HepG2 (cell line): ENCODE measurements around the gene PRDM12. TPM values are rescaled to one million over a fixed set of nuclear protein-coding genes. Genes with fewer than 3 reads are reported as not detected.

Experiments used
- ATF7-NPFF ChIP-seq: sonication (generic); formaldehyde crosslinking; IDR thresholded peaks from 2 replicates; pipeline ENCODE4 v1.8.1; 2023; ENCODE audit warnings: mild to moderate bottlenecking, low read depth, missing genetic modification reagents, moderate library complexity
- BRD4 ChIP-seq: sonication (generic); formaldehyde crosslinking; IDR thresholded peaks from 2 replicates; pipeline ENCODE4 v1.4.0; 2020; ENCODE audit warnings: missing genetic modification reagents
- EHMT2 ChIP-seq: fragments of 200-600 bp; sonication (generic); IDR thresholded peaks from 2 replicates; pipeline ENCODE4 v1.7.0; 2017; ENCODE audit warnings: antibody characterized with exemption, low read depth, low read length, borderline replicate concordance
- FIP1L1 ChIP-seq: fragments of 200-400 bp; formaldehyde crosslinking; IDR thresholded peaks from 2 replicates; pipeline ENCODE4 v1.6.1; 2018; ENCODE audit warnings: low read depth, mild to moderate bottlenecking, low read length, moderate library complexity, borderline replicate concordance; ENCODE audit not compliant: insufficient read depth
- FOSL2 ChIP-seq: sonication (generic); formaldehyde crosslinking; IDR thresholded peaks from 2 replicates; pipeline ENCODE4 v1.4.0; 2020; ENCODE audit warnings: missing genetic modification reagents
- ZMAT3 ChIP-seq: sonication (generic); formaldehyde crosslinking; conservative IDR thresholded peaks from 2 replicates; pipeline ENCODE4 v1.7.0; 2021; ENCODE audit warnings: missing genetic modification reagents
- ZNF24 ChIP-seq: fragments of 450-650 bp; IDR thresholded peaks from 2 replicates; pipeline ENCODE4 v1.6.1; 2017; ENCODE audit warnings: antibody characterized with exemption, mild to moderate bottlenecking
- ZNF264 ChIP-seq: sonication (generic); formaldehyde crosslinking; IDR thresholded peaks from 2 replicates; pipeline ENCODE4 v1.4.0; 2020; ENCODE audit warnings: missing genetic modification reagents
- ZNF326 ChIP-seq: sonication (generic); formaldehyde crosslinking; IDR thresholded peaks from 2 replicates; pipeline ENCODE4 v1.4.0; 2020; ENCODE audit warnings: missing genetic modification reagents, borderline replicate concordance
- ZNF780A ChIP-seq: sonication (generic); formaldehyde crosslinking; IDR thresholded peaks from 2 replicates; pipeline ENCODE4 v1.8.0; 2022; ENCODE audit warnings: mild to moderate bottlenecking, missing genetic modification reagents, moderate library complexity
- ZSCAN25 ChIP-seq: sonication (generic); formaldehyde crosslinking; IDR thresholded peaks from 2 replicates; pipeline ENCODE4 v1.8.0; 2022; ENCODE audit warnings: mild to moderate bottlenecking, missing genetic modification reagents
- polyA plus RNA-seq, 8 experiments: library from polyadenylated mRNA; depleted of rRNA in 3 of 8; stranded (reverse) in 7 of 8; unstranded in 1 of 8; fragments of >200 nt; fragmentation: Illumina TruSeq in 4 of 8; extraction: Trizol in 4 of 8; gene quantifications; 2 replicates each; pipeline versions ENCODE4 v1.2.1 to v1.2.3, GENCODE V29; 2011 to 2016; ENCODE audit warnings: low read depth in 4 of 8, missing spikeins in 1 of 8, mixed read lengths in 1 of 8; ENCODE audit not compliant: insufficient read depth in 1 of 8
- total RNA-seq, 5 experiments: library from RNA; depleted of rRNA; stranded (reverse); fragments of >200 nt; fragmentation: Illumina TruSeq; extraction: Trizol; gene quantifications; 2 replicates each; pipeline ENCODE4 v1.2.3, GENCODE V29; 2016; ENCODE audit warnings: low read depth in 1 of 5
- TF ChIP-seq, protein P1 (sequence below): sonication (generic); formaldehyde crosslinking; IDR thresholded peaks from 2 replicates; pipeline ENCODE4 v1.5.0; 2020; ENCODE audit warnings: mild to moderate bottlenecking, missing genetic modification reagents
- TF ChIP-seq, protein P2 (sequence below): sonication (generic); formaldehyde crosslinking; IDR thresholded peaks from 2 replicates; pipeline ENCODE4 v1.8.1; 2023; ENCODE audit warnings: mild to moderate bottlenecking, moderate library complexity, missing genetic modification reagents
- TF ChIP-seq, protein P3 (sequence below): sonication (generic); formaldehyde crosslinking; IDR thresholded peaks from 2 replicates; pipeline ENCODE4 v1.8.1; 2023; ENCODE audit warnings: missing genetic modification reagents, mild to moderate bottlenecking, borderline replicate concordance
- TF ChIP-seq, protein P4 (sequence below), 2 experiments: IDR thresholded peaks; 2 replicates each; pipeline ENCODE4 v1.6.1; 2011 to 2012; ENCODE audit warnings: low read length in 2 of 2, borderline replicate concordance in 1 of 2, low read depth in 1 of 2, mild to moderate bottlenecking in 1 of 2, moderate library complexity in 1 of 2
- TF ChIP-seq, protein P5 (sequence below): sonication (generic); formaldehyde crosslinking; IDR thresholded peaks from 2 replicates; pipeline ENCODE4 v1.8.0; 2022; ENCODE audit warnings: missing genetic modification reagents, mild to moderate bottlenecking, moderate library complexity, borderline replicate concordance
- TF ChIP-seq, protein P6 (sequence below): sonication (generic); formaldehyde crosslinking; IDR thresholded peaks from 2 replicates; pipeline ENCODE4 v1.8.1; 2023; ENCODE audit warnings: mild to moderate bottlenecking, inconsistent platforms, moderate library complexity, missing genetic modification reagents, borderline replicate concordance

The PRDM12 gene
- total and polyA plus RNA-seq, 2 of the 13 experiments (the other 11 are each of a cell fraction or from before 2014, with no cell fraction given) = 0.04 to 0.07 TPM

DNA sequence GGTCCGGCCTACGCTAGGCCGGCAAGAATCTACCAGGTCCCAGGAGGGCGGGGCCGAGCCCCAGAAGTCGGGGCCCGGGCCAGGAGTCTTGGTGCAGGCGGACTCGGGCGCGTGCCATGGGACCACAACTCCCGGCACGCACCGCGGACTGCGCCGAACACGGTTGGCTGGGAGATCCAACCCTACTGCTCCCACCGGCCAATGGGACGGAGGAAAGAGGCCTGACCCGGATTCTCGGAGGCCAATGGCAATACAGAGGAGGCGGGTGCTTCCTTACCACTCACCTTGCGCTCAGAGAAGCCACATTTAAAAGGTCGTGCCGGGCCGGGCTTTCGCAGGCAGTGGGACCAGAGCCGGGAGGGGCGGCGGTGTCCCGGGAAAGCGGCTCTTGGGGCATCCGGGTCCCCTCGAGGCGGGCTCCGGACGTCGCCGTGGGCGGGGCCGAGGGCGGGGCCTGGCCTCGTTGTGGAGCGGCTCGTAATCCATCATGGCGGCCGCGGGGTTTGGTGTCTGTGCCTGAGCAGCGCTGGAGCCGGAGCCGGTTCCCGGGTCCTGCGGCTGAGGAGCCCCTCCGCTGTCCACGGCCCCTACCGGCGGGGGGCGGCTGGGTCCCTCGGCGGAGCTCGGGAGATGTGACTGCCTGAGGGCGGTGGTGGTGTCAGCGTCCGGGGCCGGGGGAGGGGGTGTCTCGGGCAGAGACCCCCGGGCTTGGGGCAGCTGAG lies 48.3 kb downstream of the PRDM12 start (continued):
- TF ChIP-seq, protein P1, sequence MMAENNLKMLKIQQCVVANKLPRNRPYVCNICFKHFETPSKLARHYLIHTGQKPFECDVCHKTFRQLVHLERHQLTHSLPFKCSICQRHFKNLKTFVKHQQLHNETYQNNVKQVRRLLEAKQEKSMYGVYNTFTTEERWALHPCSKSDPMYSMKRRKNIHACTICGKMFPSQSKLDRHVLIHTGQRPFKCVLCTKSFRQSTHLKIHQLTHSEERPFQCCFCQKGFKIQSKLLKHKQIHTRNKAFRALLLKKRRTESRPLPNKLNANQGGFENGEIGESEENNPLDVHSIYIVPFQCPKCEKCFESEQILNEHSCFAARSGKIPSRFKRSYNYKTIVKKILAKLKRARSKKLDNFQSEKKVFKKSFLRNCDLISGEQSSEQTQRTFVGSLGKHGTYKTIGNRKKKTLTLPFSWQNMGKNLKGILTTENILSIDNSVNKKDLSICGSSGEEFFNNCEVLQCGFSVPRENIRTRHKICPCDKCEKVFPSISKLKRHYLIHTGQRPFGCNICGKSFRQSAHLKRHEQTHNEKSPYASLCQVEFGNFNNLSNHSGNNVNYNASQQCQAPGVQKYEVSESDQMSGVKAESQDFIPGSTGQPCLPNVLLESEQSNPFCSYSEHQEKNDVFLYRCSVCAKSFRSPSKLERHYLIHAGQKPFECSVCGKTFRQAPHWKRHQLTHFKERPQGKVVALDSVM = no peak
- TF ChIP-seq ZNF780A (CRISPR knock-in tag) (no peak), FIP1L1 (no peak), ZMAT3 (no peak), ZNF326 (CRISPR knock-in tag) (no peak), ATF7-NPFF (CRISPR knock-in tag) (no peak), FOSL2 (CRISPR knock-in tag) (peak; percentile 22; the same call in 1 of the 2 replicates), ZNF264 (CRISPR knock-in tag) (0 out of 2 replicates have a peak, but pooled peaks have one; percentile 47), ZNF24 (no peak), BRD4 (no peak; the same call in 1 of the 2 replicates), EHMT2 (no peak), ZSCAN25 (no peak; the same call in 1 of the 2 replicates)
- TF ChIP-seq, protein P2, sequence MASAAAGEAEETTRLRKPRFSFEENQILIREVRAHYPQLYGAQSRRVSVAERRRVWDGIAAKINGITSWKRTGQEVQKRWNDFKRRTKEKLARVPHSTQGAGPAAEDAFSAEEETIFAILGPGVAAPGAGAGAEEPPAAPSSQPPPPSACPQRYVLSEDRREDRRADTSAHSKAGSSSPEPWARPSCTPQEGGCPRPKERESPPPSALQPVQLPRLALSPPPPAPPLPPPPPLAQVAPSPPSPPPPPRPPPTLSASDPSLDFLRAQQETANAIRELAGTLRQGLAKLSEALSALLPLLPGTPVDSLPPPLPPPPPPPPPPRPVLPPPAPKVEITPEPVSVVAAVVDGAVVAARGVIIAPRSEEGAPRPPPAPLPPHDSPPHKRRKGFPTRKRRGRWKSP (CRISPR knock-in tag) = no peak
- TF ChIP-seq, protein P3, sequence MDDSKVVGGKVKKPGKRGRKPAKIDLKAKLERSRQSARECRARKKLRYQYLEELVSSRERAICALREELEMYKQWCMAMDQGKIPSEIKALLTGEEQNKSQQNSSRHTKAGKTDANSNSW (CRISPR knock-in tag) = peak; percentile 68; the same call in 1 of the 2 replicates
- TF ChIP-seq, protein P4, sequence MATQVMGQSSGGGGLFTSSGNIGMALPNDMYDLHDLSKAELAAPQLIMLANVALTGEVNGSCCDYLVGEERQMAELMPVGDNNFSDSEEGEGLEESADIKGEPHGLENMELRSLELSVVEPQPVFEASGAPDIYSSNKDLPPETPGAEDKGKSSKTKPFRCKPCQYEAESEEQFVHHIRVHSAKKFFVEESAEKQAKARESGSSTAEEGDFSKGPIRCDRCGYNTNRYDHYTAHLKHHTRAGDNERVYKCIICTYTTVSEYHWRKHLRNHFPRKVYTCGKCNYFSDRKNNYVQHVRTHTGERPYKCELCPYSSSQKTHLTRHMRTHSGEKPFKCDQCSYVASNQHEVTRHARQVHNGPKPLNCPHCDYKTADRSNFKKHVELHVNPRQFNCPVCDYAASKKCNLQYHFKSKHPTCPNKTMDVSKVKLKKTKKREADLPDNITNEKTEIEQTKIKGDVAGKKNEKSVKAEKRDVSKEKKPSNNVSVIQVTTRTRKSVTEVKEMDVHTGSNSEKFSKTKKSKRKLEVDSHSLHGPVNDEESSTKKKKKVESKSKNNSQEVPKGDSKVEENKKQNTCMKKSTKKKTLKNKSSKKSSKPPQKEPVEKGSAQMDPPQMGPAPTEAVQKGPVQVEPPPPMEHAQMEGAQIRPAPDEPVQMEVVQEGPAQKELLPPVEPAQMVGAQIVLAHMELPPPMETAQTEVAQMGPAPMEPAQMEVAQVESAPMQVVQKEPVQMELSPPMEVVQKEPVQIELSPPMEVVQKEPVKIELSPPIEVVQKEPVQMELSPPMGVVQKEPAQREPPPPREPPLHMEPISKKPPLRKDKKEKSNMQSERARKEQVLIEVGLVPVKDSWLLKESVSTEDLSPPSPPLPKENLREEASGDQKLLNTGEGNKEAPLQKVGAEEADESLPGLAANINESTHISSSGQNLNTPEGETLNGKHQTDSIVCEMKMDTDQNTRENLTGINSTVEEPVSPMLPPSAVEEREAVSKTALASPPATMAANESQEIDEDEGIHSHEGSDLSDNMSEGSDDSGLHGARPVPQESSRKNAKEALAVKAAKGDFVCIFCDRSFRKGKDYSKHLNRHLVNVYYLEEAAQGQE (IDR thresholded peaks at IDR 0.05; ENCODE audit: borderline replicate concordance in 1 of 2, low read depth in 1 of 2, low read length in 2 of 2) = no peak
- TF ChIP-seq, protein P5, sequence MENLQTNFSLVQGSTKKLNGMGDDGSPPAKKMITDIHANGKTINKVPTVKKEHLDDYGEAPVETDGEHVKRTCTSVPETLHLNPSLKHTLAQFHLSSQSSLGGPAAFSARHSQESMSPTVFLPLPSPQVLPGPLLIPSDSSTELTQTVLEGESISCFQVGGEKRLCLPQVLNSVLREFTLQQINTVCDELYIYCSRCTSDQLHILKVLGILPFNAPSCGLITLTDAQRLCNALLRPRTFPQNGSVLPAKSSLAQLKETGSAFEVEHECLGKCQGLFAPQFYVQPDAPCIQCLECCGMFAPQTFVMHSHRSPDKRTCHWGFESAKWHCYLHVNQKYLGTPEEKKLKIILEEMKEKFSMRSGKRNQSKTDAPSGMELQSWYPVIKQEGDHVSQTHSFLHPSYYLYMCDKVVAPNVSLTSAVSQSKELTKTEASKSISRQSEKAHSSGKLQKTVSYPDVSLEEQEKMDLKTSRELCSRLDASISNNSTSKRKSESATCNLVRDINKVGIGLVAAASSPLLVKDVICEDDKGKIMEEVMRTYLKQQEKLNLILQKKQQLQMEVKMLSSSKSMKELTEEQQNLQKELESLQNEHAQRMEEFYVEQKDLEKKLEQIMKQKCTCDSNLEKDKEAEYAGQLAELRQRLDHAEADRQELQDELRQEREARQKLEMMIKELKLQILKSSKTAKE = no peak
- TF ChIP-seq, protein P6, sequence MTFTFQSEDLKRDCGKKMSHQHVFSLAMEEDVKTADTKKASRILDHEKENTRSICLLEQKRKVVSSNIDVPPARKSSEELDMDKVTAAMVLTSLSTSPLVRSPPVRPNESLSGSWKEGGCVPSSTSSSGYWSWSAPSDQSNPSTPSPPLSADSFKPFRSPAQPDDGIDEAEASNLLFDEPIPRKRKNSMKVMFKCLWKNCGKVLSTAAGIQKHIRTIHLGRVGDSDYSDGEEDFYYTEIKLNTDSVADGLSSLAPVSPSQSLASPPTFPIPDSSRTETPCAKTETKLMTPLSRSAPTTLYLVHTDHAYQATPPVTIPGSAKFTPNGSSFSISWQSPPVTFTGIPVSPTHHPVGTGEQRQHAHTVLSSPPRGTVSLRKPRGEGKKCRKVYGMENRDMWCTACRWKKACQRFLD = peak; percentile 39; the same call in 1 of the 2 replicates
